ENCODE results near the gene PDCD6IP. TPM values are rescaled to one million over a fixed set of nuclear protein-coding genes. Genes with fewer than 3 reads are reported as not detected.

PDCD6IP gene
- total and polyA plus RNA-seq, 2 of the 13 experiments (the other 11 are each of a cell fraction or from before 2014, with no cell fraction given) = 62.5 to 85.6 TPM

DNA sequence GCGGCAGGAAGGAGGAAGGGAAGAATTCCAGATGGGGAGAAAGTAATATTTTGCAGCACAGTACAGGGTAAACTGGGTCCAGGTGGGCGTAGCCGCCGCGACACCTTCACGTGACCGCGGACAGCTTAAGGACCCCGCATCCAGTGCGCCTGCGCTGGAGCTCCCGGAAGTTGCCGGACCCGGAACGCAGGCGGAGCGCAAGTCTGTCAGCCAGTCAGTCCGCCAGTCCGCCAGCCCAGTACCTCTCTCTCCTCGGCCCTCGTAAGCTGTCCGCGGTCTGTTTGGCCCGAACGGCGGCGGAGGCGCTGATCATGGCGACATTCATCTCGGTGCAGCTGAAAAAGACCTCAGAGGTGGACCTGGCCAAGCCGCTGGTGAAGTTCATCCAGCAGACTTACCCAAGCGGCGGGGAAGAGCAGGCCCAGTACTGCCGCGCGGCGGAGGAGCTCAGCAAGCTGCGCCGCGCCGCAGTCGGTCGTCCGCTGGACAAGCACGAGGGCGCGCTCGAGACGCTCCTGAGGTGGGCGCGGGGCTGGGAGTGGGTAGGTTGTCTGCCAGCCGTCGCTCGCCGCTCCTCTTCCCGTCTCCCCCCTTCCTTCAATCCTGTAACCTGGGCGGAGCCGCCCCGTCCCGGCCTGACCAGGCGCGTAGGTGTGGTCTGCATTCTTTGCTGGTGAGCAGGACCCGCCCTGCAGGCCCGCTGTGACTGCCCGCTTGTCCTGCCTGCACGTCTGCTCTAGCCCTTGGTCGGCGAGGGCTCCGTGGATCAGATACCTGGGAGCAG lies at the start of gene PDCD6IP (continued):
- TF ChIP-seq, protein P1, sequence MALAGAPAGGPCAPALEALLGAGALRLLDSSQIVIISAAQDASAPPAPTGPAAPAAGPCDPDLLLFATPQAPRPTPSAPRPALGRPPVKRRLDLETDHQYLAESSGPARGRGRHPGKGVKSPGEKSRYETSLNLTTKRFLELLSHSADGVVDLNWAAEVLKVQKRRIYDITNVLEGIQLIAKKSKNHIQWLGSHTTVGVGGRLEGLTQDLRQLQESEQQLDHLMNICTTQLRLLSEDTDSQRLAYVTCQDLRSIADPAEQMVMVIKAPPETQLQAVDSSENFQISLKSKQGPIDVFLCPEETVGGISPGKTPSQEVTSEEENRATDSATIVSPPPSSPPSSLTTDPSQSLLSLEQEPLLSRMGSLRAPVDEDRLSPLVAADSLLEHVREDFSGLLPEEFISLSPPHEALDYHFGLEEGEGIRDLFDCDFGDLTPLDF (CRISPR knock-in tag; IDR thresholded peaks at IDR 0.05) = no peak; the same call in 1 of the 2 replicates
- TF ChIP-seq ZBTB26 (CRISPR knock-in tag; IDR thresholded peaks at IDR 0.05; ENCODE audit: borderline replicate concordance) = no peak
- TF ChIP-seq MATR3 (CRISPR knock-in tag; IDR thresholded peaks at IDR 0.05) = no peak
- no peak for TF ChIP-seq TRIM22 (IDR thresholded peaks at IDR 0.05)
- TF ChIP-seq KDM3A (CRISPR knock-in tag; IDR thresholded peaks at IDR 0.05; ENCODE audit: low read depth) = peak; percentile 84; the same call in 1 of the 2 replicates
- TF ChIP-seq ATM (IDR thresholded peaks at IDR 0.05; ENCODE audit: borderline replicate concordance) = no peak
- TF ChIP-seq IRF2 (CRISPR knock-in tag; IDR thresholded peaks at IDR 0.05) = no peak; the same call in 1 of the 2 replicates
- TF ChIP-seq MAZ (IDR thresholded peaks at IDR 0.05; ENCODE audit: borderline replicate concordance, low read depth, low read length) = peak; percentile 29; the same call in 1 of the 2 replicates
- TF ChIP-seq MAZ (CRISPR knock-in tag; IDR thresholded peaks at IDR 0.05; ENCODE audit: low read depth) = peak; percentile 92
- 0 out of 2 replicates have a peak, but pooled peaks have one; percentile 67 for TF ChIP-seq AKNA (CRISPR knock-in tag; IDR thresholded peaks at IDR 0.05; ENCODE audit: borderline replicate concordance)
- TF ChIP-seq ZNF775 (CRISPR knock-in tag; IDR thresholded peaks at IDR 0.05; ENCODE audit: borderline replicate concordance) = 0 out of 2 replicates have a peak, but pooled peaks have one; percentile 59
- peak; percentile 71; the same call in 1 of the 2 replicates for TF ChIP-seq PITX1 (CRISPR knock-in tag; IDR thresholded peaks at IDR 0.05)
